SK-MEL-5 (cell line): ENCODE measurements around the gene FBXW12. TPM values are rescaled to one million over a fixed set of nuclear protein-coding genes. Genes with fewer than 3 reads are reported as not detected.
"Not testable (repeated sequence)": the region's sequence is repeated elsewhere in the genome, so short reads cannot be mapped to it uniquely, and the experiment has no call there.

Source experiments
- DNase-seq: peaks from one replicate; pipeline ENCODE4 v3.0.0-alpha.2; 2016; ENCODE audit warnings: low read depth, low spot score
- in situ Hi-C: cut with HindIII; loops from 2 replicates; pipeline ENCODE4 v1.10.0; 2016; ENCODE audit warnings: low sequenced_read_pairs, high pct_unique_total_duplicates, low pct_unique_long_range_greater_than_20kb
- polyA plus RNA-seq, 2 experiments: library from polyadenylated mRNA; depleted of rRNA; stranded (reverse); fragments of >200 nt; gene quantifications; 2 replicates each; pipeline ENCODE4 v1.2.3, GENCODE V29; 2015
- total RNA-seq: library from RNA; depleted of rRNA; stranded (reverse); fragments of >200 nt; shearing (Covaris generic); gene quantifications from 2 replicates; pipeline ENCODE4 v1.2.3, GENCODE V29; 2014; rRNA removed

The FBXW12 gene, protein sequence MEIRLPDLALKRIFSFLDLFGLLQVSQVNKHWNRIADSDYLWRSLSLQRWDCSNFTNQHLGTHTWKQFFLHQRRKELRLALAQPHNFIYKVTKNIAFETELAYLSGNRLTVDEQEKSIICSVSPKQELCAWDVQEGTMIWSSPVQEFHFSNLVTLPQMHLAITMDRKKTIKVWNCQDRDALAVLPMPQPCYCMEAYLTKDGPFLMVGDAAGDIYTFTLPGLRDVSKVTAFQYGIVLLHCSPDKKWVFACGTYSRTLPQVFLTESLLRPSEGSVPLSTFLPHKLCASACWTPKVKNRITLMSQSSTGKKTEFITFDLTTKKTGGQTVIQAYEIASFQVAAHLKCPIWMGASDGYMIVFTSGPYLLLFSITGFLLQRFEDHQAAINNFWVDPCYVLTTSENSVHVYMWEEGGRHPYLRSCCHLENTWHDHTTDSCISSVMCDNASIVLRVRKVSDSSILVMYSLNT
- total RNA-seq = not detected in 2 replicates
- polyA plus RNA-seq (2015; cell fraction: cytosol; rRNA removed) = not detected in 2 replicates
- not detected in 2 replicates for polyA plus RNA-seq (2015; cell fraction: nucleus; rRNA removed)

DNA sequence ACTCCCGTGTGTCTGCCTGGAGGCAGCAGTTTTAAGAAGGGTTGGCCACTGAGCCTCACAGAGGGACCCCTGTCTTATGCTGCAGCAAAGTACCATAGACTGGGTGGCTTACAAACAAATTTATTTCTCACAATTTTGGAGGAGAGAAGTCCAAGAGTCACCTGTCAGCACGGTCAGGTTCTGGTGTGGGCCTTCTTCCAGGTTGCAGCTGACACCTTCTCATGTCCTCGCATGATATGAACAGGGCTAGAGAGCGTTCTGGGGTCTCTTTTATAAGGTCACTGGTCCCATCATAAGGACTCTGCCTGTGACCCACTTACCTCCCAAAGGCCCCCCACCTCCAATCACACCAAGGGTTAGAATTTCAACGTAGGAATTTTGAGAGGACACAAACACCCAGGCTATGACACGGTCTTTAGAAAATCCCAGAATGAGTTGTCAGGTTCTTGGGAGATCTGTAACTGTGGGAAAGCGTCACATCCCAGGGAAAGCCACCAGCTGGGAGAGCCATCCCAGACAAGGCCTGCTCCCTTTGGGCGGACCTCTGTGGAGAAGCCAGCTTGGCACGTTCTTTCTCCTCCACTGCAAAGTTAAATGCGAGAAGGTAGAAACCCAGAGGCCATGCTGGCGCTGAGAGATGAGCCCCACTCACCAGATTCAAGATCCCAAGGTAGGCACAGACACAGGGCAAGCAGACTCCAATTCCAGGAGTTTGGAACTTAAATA is at the start of gene FBXW12:
Gene FBXW12, plus strand, starts transcription at position 569 of the 726 bp plus-strand sequence. CDS start 549 bp downstream, outside the sequence.
- in situ Hi-C loops = no loop called here
- no peak for DNase-seq

DNA sequence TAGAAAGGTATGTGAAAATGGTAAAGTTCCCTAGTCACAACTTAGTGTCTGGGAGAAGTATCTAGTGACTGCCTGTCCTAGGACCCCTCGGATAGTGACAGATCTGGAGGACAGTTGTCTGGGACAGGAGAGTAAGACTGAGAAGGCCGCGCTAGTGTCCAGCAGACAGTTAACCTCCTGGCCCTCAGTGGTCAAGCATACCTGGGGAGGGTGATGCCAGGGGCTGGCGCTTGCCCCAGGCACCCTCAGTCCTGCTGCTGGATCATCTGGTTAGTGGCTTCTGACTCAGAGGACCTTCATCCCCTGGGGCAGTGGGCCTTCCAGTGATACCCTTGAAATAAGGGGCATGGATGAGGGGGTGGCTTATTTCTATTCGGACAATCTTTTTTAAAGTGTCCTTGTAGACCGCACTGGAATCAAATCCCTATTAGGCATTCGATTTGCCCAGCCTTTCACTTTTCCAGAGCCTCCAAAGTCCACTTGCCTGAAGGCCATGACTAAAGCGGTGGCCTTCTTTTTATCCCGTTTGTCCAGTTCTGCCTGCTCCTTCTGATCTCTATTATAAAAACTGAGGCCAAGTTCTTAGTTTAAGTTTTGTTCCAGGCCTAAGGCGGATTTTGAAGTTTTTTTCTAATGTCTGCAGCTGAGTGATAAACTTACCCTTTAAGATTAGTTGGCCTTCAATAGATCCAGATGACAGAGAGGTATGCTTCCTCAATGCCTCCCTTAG is 40.1 kb upstream of the FBXW12 start:
- DNase-seq, in situ Hi-C loops: not testable (repeated sequence)

DNA sequence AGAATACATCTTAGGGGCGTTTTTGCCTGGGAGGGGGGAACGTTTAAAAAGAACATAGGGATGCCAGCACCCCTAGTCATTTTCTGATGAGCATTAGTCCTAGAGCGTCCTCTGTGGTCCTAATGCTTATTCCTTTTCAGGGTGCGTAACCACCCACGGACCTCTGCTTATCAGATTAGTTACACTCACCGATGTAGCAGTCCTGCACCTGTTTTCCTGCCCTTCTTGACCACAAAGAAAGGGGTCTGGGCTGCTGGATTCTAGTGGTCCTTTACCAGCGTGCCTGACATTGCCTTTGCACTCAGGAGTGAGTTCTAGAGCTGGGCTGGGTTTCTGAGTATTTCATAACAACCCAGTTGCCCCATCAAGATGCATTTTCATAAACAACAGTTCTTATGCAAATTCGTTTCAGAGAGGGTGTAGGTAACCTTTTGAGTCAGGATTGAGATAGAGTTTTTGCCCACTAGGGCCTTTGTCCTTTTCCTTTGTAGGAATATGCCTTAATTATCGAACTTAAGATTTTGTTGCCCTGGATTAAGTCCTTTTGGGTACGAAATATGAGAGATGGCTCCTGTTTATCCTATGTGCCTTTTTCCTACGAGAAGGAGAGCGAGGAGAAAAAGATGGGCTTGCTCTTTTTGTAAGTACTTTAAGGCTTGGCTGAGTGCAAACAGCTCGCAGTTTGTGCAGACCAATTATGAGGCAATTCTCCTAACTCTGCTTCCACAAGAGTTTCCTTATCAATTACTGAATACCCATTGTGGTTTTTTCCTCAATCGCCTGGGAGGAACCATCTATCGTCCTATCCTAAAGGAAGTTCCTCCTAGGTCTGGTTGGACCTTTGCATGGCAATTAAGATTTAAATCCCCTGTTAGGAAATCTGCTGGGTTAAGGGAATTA is 38.4 kb upstream of the FBXW12 start, which contains the start of gene SPINK8:
Gene SPINK8, minus strand, starts transcription at position 316 of the 900 bp plus-strand sequence. CDS start 5,320 bp downstream, outside the sequence.
- DNase-seq, in situ Hi-C loops: not testable (repeated sequence)

DNA sequence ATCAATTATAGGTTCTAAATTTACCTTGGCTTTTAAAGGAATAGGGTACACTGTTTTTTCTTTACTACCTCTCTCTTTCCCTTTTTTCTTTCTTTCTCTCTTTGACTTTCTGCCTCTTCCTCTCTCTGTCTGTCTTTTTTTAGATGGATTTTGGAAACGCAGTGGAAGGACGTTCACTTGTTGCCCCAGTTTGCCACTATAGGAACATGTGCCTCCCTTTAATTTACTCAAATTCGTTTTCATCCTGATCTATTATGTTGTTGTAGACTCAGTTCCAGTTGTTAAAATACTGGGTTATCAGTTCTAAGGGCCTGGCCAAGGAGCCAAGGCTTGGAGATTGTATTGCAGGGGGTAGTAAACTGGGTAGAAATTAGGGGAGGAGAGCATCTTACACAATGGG is 37.4 kb upstream of the FBXW12 start:
- in situ Hi-C loops = no loop called here
- no peak for DNase-seq

DNA sequence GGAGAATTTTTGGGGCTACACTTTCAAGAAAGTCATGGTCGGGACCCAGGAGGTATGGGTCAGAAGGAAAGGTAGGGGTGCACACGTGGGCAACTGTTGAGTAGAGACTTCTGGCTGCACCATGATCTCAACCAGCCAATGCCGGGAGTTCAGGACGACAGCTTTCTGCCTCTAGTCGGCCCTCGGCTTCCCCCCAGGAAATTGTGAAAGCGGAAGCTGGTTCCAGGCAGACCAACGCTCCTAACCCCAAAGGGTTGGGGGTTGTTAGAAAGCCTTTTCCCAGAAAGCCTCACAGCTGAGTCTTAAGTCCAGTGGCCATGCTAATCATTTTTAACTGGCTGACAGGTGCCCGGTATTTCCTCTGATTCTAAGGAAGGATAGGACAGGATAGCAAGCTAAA is 36.7 kb upstream of the FBXW12 start:
- in situ Hi-C loops, DNase-seq: not testable (repeated sequence)

DNA sequence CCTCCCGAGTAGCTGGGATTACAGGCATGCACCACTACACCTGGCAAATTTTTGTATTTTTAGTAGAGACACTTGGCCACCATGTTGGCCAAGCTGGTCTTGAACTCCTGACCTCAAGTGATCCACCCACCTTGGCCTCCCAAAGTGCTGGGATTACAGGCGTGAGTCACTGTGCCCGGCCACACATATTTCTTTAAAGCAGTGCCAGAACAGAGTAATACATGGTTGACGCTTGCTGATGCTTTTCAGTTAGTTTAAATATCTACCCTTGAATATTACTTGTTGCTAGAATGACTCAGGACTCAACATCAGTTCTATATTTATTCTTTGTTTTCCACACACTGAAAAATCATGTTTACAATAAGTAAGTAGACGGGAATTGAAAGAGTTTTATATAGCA is 34.5 kb upstream of the FBXW12 start:
- in situ Hi-C loops, DNase-seq: not testable (repeated sequence)

DNA sequence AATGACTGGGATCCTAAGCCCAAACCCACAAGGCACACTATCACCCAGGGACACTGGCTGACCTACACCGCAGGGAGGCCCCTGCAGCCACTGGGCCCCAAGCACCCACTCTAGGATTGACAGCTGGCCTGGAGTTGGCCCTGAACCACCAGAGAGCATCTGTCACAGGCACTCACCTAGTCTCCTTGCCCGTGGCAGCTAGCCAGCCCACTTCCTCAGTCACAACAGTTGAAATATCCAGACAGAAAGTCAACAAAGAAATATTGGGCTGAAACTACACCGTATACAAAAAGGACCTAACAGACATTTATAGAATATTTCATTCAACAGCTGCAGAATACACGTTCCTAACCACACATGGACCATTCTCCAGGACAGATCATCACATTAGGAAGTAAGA is 33.4 kb upstream of the FBXW12 start:
- no peak for DNase-seq
- in situ Hi-C loops = no loop called here

DNA sequence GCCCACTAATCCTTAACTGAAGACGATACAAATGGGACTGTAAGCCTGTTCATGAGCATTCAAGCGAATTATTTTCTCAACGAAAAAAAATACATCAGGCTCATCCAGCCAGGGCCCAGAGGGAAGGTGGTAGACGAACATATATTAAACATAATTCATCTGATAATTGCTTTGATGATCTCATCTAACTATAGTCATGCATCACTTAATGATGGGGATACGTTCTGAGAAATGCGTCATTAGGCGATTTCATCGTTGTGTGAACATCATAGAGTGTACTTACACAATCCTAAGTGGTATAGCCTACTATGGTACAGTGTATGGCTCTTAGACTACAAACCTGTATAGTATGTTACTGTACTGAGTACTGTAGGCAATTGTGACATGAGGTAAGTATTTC is 28.6 kb upstream of the FBXW12 start:
- no peak for DNase-seq
- in situ Hi-C loops = no loop called here

DNA sequence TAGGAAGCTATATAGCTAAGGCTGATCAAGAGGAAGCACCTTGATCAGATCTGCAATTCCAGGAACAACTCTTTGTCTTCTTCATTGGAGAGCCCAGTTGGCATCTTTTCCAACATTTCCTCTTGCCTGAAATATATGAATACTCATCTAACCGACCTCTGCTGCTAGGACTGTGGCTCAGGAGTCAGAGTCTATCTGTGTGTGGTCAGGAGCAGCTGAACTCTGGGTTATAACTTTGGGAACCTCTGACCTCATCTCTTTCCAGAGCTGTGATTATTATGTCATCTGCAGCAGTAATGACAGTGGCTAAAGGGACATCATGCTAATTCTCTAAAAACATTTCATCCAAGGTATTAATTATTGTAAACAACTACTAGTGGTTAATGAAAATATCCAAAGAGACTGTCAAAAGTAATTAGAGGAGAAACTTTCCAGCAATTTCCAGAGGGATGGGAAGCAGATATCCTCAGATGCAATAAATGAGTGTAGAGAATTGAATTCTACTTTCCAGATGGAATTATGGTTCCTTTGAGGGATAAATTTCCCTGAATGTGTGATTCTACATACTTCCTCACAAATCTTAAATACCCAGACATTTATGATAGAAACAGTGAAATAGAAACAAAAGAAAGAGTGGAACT is 27.0 kb upstream of the FBXW12 start:
- no peak for DNase-seq
- in situ Hi-C loops = no loop called here

DNA sequence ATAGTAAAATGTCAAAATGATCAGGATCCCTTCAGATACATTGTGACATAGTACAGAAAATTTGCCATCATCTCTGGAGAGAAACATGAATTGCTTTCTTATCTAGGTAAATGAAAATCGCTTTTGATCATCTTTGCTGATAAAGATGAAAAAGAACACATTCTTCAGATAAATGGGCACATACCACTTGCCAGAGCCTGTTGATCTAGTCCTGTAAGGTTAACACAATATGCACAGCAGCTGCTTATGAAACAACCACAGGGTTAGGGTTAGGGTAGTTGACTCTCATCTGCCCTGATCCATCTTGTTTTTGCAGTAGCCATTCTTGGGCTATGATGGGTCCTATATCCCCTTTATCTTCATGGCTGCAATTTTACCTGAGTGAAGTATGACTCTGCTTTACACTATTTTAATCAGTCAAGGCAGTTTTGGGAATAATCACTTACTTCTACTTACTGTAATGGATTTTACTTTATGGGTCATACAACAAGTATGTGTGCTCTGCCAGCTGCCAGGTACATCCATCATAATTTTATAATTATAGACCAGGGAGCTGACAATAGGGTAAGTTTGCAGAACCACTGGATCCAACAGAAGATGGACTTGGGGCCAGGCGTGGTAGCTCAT is 26.0 kb upstream of the FBXW12 start:
- in situ Hi-C loops = no loop called here
- no peak for DNase-seq

DNA sequence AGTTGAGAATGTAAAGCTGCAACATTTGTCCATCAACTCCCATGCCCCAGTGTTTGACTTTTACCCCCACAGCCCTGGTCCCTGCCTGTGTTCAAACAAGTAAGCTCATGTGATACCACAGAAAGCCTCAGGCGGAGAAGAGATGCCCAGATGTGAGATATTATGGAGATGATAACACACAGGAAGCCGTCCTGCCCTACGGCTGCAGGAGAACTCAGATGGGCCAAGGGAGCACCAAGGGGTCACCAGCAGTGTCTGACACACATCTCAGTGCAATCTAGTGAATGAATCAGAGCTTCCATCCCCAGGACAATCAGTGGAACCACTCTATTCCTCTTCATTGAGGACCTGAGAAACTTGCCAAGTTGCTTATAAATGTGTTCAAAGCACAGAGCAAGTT is 24.5 kb upstream of the FBXW12 start:
- DNase-seq = no peak
- in situ Hi-C loops = no loop called here

DNA sequence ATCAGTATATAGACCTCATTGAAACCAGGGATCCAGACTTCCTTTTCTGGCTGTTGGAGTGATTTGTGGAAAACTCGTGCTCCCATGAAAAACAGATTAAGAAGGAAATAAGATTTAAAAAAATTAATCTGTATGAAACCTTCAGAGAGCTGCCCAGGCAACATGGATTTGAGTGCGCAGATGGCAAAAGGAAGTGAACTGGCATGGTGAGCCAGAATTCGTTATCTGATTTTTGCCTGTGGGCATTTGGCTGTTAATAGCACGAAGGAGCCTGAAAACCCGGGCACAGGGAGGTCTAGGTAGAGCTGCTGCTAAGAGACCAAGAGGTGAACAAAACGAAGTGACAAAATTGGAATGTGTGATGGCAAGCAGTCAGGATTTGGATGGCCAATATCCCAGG is 19.5 kb upstream of the FBXW12 start:
- DNase-seq = no peak
- in situ Hi-C loops = no loop called here

DNA sequence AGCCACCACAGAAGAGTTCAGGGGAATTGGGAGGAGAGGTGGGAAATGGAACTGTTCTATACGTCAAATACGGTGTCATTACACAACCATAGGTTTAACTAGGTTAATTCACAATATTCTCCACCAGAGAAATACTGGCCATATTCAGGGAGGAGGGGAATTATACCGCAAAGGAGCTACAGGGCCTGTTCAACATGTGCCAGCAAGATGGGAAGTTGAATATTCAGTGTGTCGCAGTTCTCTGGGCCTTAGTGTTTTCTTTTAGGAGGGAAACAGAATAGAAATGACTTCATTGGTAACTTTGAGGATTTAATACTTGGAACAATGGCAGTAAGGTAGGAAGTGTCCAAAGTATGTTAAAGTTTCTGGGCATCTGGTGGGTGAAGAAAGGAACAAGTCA is 18.0 kb upstream of the FBXW12 start:
- in situ Hi-C loops = no loop called here

DNA sequence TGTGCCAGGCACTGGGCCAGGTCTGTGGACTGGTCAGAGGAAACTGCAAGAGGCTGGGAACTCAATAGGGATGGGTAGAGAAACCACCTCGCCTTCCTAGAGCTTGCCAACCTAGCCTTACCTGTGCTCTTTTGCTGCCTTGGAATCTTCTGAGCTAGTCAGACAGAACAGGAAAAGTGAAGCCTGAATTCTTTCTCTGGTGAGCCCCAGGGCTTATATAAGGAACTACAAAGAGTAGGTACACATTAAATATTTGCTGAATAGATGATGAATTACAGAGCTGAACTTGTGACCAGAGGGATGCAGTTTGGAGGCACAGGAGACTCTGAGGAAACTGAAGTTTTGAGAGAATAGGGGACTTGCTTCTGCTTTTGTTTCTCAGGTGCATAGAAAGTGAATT is 15.6 kb upstream of the FBXW12 start:
- no peak for DNase-seq
- in situ Hi-C loops = no loop called here

More for the DNA sequence above, 18.0 kb upstream of the FBXW12 start:
- DNase-seq = no peak

DNA sequence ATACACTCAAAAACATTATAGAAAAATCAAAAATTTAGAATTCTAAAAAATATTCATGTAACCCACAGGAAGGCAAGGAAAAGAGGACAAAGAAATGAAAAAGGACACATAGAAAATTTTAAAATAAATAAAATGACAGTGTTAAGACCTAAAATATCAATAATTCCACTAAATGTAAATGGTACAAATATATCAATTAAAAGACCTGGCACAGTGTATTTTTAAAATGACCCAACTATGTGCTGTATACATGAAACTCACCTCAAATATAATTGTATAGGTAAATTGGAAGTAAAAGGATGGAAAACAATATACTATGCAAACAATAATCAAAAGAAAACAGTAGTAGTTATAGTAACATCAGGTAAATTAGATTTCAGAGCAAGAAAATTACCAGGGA is 10.1 kb upstream of the FBXW12 start:
- in situ Hi-C loops = no loop called here
- no peak for DNase-seq

DNA sequence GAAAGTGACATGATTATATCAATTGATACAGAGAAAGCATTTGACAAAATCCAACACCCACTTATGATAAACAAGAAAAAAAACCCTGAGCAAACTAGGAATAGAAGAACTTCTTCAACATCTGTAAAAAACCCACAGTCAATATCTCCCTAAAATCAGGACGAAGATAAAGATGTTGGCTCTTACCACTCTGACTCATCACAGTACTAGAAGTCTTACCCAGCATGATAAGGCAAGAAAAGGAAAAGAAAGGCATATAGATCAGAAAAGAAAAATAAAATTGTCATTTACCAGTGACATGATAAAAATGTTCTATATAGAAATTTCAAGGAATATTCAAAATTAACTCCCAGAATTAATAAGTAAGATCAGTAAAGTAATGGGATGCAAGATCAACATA is 7.2 kb upstream of the FBXW12 start:
- DNase-seq = no peak
- in situ Hi-C loops = no loop called here
